HG03135 (cell line): ENCODE data around the gene GPC3.
A peak's percentile ranks its signal among the peaks of the same experiment; 100 is the strongest.

Source experiments
- ATAC-seq: cut with Tn5 transposase; IDR thresholded peaks from one replicate; pipeline ENCODE4 v1.9.1; 2021; ENCODE audit warnings: mild to moderate bottlenecking, moderate library complexity; ENCODE audit not compliant: unreplicated experiment

The GPC3 gene

GRCh38 chrX:133933316-133933715 is 52.1 kb downstream of the GPC3 start:
- no peak for ATAC-seq

DNA sequence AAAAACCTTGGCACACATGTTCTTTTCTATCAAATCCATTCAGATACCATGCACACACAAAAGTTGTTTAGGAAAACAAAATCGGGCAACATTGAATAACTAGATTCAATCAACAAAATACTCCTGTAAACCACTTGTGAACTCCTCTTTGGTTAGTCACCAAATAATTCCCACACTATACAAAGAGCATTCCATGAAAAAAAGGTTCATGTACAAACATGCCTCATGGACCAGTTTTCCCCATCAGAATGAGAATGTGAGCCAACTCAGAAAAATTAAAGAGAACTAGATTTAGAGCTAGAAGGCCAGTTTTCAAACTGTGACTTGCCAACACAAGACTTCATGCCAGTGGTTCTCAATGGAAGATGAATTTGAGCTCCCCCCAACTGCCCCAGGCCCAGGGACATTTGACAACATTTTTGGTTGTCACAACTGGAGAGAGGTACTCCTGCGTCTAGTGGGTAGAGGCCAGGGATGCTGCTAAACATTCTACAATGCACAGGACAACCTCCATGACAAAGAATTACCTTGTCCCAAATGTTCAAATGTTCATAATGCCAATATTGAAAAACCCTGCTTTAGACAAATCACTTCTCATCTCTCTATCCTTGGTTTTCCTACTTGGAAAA is 55.4 kb downstream of the GPC3 start:
- no peak for ATAC-seq

- ATAC-seq: no peak
Measured at GRCh38 chrX:133928365-133928764, 57.0 kb downstream of the GPC3 start.

DNA sequence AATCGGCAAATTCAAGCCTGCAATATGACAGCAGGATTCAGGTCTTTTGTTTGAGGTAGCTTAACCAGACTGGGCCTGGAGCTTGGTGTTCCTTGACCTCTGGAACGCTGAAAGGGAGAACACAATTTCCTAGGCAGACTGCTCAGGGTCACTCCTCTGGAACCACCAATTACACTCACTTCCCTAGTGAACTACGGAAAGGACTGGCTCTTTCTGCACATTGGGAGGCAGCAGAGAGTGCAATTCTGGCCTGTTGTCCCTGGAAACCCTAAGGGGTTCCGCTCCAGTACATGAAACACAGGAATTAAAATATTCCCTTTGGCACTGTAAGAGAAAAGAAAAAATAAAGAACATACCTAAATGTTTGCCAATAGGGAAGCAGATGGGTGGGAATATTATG is 58.6 kb downstream of the GPC3 start:
- no peak for ATAC-seq

DNA sequence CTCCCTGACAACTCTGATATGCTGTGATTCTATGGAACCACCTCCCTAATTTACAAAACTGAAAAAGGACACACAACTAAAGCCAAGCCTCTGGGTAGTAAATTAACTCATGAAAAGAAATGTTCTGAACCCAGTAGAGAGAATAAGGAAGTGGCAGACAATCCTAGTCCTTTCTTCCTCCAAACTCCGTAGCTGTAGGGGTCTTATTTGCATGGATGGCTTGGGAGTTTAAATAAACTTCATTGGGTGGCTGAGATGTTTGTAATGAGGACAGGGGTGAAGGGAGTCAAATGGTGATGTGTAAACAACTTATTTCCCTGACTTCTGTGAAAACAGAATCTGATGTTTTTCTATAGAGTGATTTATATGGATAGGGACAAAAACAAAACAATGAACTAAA is 59.3 kb downstream of the GPC3 start:
- no peak for ATAC-seq

DNA sequence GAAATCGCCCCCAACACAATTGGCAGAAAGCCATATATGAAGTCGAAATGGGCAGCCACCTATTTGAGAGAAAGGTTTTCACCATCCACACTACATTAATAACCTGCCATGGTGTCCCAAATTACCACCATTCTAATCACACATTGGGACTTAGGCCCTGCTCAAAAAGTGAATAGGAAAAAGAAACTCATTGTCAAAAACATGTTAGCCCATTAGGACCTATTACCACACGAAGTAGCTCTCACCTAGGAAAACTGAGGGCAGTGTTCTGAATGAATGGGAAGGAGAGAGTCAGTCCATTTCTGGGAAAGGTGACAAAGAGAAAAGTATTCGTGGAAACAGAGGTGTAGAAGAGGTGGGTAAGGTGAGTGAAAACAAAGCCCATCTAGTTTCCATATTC is 60.8 kb downstream of the GPC3 start:
- no peak for ATAC-seq

DNA sequence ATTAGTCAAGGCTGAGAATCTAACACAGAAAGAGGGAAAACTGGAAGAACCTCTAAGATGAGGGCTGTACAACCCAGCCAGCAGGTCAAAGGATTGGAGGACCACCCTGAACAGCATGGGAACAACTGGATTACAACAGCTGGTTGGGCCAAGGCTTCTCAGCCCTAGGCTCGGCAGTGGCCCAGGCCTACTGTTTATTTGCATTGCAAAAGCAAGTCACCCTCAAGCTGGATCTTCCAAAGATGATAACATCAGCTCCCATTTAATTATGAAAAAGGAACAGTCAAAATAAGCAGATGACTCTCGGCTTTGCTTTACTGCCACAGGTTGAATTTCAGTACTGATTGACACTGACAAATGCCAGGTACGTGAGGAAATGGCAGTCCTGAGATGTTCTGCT is 61.8 kb downstream of the GPC3 start:
- no peak for ATAC-seq

GRCh38 chrX:133923113-133923512 is 62.3 kb downstream of the GPC3 start:
- ATAC-seq: peak; percentile 75

DNA sequence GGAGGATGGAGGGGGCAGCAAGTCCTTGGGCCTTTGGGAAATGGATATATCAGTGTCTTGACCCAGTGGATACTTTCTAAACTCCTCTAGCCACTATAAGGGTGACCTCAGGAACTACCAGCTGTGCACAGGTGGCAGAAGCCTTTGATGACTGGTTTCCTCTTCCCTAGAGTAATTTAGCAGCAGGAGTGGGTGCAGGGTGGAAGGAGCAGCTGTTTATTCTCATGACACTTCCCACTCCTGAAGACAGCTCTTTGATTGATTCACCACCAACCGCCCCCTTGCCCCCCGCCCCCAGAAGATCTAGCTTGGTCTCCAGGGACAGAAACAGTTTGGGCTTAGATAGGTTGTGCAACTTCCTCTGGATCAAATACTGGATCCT is 63.0 kb downstream of the GPC3 start:
- ATAC-seq: no peak

DNA sequence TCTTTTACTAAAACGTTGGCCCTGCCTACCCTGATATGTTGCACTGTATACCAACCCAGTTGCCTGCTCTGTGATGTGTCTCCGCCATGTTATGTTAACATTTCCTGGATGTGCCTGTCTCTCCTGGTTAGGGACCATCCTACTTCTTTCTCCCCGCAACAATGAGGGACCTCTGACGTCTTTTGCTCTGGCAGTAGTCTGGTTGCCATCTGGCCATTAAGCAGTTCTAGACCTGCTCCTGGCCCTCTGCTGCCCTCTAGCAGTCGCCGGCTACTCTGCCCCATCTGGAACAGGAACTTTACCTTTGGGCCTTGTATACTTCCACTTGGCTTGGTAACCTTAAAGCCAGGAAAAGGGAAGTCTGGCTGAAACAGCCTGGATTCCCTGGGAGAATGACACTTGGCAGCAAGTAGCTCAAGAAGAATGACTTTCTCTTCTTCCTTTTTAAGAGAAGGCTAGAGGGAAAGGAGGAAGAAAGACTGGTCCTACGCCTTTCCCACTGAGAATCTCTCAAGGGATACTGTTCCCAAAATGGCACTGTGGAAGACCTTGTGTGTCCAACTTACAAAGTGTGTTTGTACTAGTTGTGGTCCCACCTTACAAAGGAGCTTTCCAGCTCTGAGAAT is 63.5 kb downstream of the GPC3 start:
- ATAC-seq: no peak

DNA sequence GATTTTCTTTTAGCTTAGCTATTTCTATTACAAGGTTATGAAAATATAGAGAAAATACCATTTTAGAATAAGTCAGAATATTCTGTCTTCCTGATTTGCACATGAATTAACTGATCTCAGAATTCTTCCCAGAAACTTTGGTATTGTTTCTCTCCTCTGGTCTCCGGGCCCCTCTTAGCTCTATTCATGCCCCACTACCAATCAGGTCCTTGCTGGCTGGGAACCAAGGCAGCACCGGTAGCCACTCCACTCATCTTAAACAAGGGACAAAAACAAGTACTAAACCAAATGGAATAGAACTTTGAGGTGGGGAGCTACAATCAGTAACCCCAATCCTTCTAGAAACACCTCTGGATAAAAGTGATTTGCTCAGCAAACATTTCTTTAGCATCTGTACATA is 64.3 kb downstream of the GPC3 start:
- ATAC-seq: no peak

DNA sequence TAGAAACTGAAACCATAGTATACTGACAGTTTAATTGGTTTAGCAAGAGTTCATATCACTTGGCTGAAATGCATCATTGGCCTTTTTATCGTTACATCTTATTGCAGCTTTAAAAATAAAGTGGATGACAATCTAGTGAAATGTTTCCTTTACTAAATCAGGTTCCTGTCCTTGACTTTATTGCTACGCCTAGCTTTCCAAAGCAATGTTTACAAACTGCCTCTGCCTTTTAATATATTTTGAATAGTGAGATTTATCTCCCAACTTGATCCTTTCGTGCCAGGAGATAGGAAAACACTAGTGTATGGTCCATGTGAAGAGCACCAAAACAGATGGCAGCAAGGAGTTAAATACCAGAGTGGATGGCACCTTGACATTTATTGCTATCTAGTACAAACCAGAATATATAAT is 67.0 kb downstream of the GPC3 start:
- ATAC-seq: no peak

- no peak for ATAC-seq
Measured at GRCh38 chrX:133916984-133917722, 68.2 kb downstream of the GPC3 start.

DNA sequence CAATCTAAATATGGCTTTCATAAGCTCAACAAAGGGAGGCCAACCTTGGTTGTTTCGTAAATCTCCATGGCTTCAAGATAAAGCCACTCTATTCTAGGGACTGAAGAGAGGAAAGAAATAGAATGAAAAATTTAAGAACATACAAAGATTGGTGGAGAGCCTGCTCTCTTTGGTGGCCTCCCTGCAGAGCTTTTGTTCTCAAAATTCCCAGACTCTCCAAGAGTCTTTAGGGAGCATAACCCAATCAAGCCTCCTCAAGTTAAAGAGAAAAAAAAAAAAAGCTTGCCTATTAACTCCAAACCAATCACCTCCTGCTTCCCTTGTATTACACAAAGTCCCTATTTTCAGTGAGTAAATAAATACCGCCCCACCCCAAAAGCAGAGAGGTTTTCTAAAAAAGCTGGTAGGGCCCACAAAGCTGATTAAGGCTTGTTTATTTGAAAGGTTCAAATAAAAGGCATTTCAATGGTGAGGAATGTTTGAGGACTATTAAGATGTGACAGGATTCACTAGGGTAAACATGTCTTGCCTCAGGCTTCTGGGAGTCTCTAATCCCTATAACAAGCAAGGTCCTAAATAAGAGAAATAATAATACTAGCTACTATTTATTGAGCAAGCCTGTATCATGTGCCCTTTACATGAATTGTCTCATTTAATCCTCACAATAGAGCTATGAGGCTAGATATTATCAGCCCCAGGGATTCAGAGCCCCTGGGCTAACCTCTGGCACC is 71.6 kb downstream of the GPC3 start:
- ATAC-seq: no peak

DNA sequence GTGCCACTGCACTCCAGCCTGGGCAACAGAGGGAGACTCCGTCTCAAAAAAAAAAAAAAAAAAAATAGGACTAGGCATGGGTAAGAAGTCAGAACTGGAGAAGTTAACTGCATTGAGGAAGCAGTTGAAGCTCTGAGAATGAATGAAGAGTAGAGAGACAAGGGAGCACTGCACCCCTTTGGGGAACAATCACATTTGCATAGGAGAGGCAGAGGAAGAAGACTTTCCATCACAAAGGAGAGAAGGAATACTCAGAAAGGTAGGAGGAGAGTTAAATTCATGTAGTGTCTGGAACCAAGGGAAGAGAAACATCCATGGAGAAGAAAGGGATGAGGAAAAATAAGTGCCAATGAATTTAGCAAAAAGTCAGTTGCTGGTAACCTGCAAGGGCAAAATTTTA is 72.4 kb downstream of the GPC3 start:
- ATAC-seq: no peak

- ATAC-seq: no peak
Measured at GRCh38 chrX:133911825-133912495, 73.4 kb downstream of the GPC3 start.

DNA sequence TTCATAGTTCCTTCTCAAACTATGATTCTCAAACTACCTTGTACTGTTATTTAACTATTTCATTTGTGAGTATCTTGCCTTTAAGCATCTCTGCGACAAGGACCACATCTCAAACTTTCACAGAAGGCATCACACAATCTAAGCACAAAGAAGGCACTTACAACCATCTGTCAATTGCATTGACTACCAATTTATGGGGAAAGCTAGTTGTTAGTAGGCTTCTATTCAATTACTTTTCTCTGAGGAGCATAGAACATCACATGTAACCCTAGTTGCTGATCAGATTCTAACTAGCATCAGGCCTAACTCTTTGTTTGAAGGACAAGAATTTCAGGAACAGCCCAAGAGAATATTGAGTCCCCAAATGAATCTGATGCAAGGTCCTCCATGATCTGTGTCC is 74.9 kb downstream of the GPC3 start:
- ATAC-seq: no peak

- no peak for ATAC-seq
Measured at GRCh38 chrX:133909888-133910287, 75.5 kb downstream of the GPC3 start.

DNA sequence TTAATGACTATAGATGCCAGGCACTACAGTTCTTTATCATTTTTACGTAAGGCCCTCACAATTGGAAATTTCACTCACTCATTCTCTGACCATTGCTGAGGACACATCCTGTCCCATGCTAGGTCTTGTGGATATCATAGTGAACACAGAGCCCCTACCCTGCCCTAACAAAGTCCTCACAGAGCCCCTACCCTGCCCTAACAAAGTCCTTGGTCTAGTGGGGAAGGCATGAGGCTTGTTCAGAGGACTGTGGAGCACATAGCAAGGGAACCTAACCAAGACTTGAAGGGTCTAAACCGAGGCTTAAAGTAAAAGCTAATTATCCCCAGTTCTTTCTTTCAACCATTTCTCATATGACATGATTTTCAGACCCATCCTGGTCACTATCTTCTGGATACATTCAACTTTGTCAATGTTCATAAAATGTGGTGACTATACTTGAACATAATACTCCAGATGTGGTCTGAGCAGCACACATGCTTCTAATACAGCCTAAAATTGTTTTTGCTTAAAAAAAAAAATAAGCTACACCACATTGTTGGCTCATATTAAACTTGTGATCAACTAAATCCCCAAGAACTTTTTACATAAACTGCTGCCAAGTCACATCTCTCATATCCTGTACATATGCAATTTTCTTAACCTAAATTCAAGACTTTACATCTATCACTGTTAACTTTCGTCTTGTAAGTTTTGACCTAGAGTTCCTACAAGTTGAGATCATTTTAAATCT is 77.0 kb downstream of the GPC3 start:
- no peak for ATAC-seq

- no peak for ATAC-seq
Measured at GRCh38 chrX:133907606-133908005, 77.8 kb downstream of the GPC3 start.

DNA sequence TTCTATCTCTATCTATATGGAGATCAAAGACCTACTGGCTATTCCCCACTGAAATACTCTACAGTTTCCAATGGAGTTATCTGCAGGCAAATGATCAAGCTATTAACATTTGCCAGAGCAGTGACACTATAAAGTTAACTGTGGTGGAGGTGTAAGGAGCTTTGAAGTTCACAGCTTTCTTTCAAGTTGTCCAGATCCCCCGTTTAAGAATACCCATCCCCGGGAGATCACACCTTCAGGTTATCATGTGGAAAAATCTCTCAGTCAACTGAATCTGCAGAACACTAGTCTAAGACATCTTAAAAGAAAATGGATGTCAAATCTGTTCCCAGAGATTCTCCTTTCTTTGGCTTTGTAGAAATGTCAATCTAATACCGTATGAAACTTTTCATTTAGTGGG is 80.1 kb downstream of the GPC3 start:
- no peak for ATAC-seq
